Neural cell (in vitro differentiated cells): ENCODE measurements around the gene ARHGAP5. TPM values are rescaled to one million over a fixed set of nuclear protein-coding genes. Genes with fewer than 3 reads are reported as not detected.

Source experiments
- H2AFZ ChIP-seq: fragments of 200-600, 300-800 bp; sonication (generic), shearing (Covaris generic); 2 replicates; pipeline ENCODE4 v1.6.0; 2014; ENCODE audit warnings: low read depth, mild to moderate bottlenecking, antibody characterized with exemption, low read length, moderate library complexity
- H3F3A ChIP-seq: fragments of 200-600 bp; shearing (Covaris generic); 2 replicates; pipeline ENCODE4 v1.6.1; 2016; ENCODE audit warnings: mild to moderate bottlenecking, moderate library complexity, mixed read lengths, antibody characterized with exemption, low read length; ENCODE audit not compliant: insufficient read depth, poor library complexity, severe bottlenecking
- H3K27ac ChIP-seq: fragments of 200-600, 300-800 bp; sonication (generic), shearing (Covaris generic); 2 replicates; pipeline ENCODE4 v1.5.1; 2014; ENCODE audit warnings: mild to moderate bottlenecking, low read length, moderate library complexity
- H3K27me3 ChIP-seq: fragments of 300-800, 200-600 bp; sonication (generic), shearing (Covaris generic); 2 replicates; pipeline ENCODE4 v1.6.0; 2014; ENCODE audit warnings: mild to moderate bottlenecking, low read depth, low read length, moderate library complexity; ENCODE audit not compliant: insufficient read depth
- H3K36me3 ChIP-seq: fragments of 300-800, 200-600 bp; sonication (generic), shearing (Covaris generic); 2 replicates; pipeline ENCODE4 v1.5.1; 2014; ENCODE audit warnings: mild to moderate bottlenecking, antibody characterized with exemption, low read length, moderate library complexity; ENCODE audit not compliant: insufficient read depth
- H3K4me2 ChIP-seq: fragments of 300-800, 200-600 bp; sonication (generic), shearing (Covaris generic); 2 replicates; pipeline ENCODE4 v1.6.0; 2014; ENCODE audit warnings: mild to moderate bottlenecking, low read length
- H3K4me3 ChIP-seq: fragments of 300-800, 200-600 bp; sonication (generic), shearing (Covaris generic); 2 replicates; pipeline ENCODE4 v1.5.1; 2014; ENCODE audit warnings: mild to moderate bottlenecking, low read length, moderate library complexity
- H3K79me2 ChIP-seq: fragments of 200-600 bp; shearing (Covaris generic); replicated peaks from 2 replicates; pipeline ENCODE4 v1.6.0; 2014; ENCODE audit warnings: mild to moderate bottlenecking, low read length, moderate library complexity; ENCODE audit not compliant: insufficient read depth
- H3K9ac ChIP-seq: fragments of 300-800, 200-600 bp; sonication (generic), shearing (Covaris generic); 2 replicates; pipeline ENCODE4 v1.6.1; 2016; ENCODE audit warnings: mild to moderate bottlenecking, low read length, mixed read lengths
- H3K9me2 ChIP-seq: fragments of 200-600 bp; shearing (Covaris generic); 2 replicates; pipeline ENCODE4 v1.6.1; 2016; ENCODE audit warnings: mild to moderate bottlenecking, low read length, mixed read lengths; ENCODE audit not compliant: insufficient read depth
- H3K9me3 ChIP-seq: fragments of 200-600, 300-800 bp; sonication (generic), shearing (Covaris generic); 2 replicates; pipeline ENCODE4 v1.6.1; 2016; ENCODE audit warnings: mild to moderate bottlenecking, mixed run types, low read length, moderate library complexity, mixed read lengths
- H4K20me1 ChIP-seq: fragments of 200-600 bp; shearing (Covaris generic); 2 replicates; pipeline ENCODE4 v1.6.1; 2016; ENCODE audit warnings: mild to moderate bottlenecking, mixed run types; ENCODE audit not compliant: insufficient read depth
- CTCF ChIP-seq: fragments of 450-650 bp; IDR thresholded peaks from 2 replicates; pipeline ENCODE4 v1.5.1; 2014; ENCODE audit warnings: antibody characterized with exemption, mild to moderate bottlenecking, moderate library complexity; ENCODE audit not compliant: poor library complexity, severe bottlenecking
- EP300 ChIP-seq: fragments of 450-650 bp; conservative IDR thresholded peaks from 2 replicates; pipeline ENCODE4 v1.6.1; 2014; ENCODE audit warnings: antibody characterized with exemption, mild to moderate bottlenecking, moderate library complexity; ENCODE audit not compliant: poor library complexity, severe bottlenecking
- EZH2 ChIP-seq: fragments of 200-600, 300-800 bp; shearing (Covaris generic), sonication (generic); IDR thresholded peaks from 2 replicates; pipeline ENCODE4 v1.6.1; 2014; ENCODE audit warnings: antibody characterized with exemption, low read length, borderline replicate concordance, mild to moderate bottlenecking; ENCODE audit not compliant: insufficient read depth, poor library complexity, severe bottlenecking
- MXI1 ChIP-seq: fragments of 450-650 bp; conservative IDR thresholded peaks from 2 replicates; pipeline ENCODE4 v1.6.1; 2014; ENCODE audit warnings: antibody characterized with exemption, mild to moderate bottlenecking; ENCODE audit not compliant: poor library complexity, severe bottlenecking
- POLR2AphosphoS5 ChIP-seq: IDR thresholded peaks from 2 replicates; pipeline ENCODE4 v1.6.1; 2012
- RAD21 ChIP-seq: fragments of 450-650 bp; conservative IDR thresholded peaks from 2 replicates; pipeline ENCODE4 v1.6.1; 2014; ENCODE audit warnings: antibody characterized with exemption, mild to moderate bottlenecking, moderate library complexity
- REST ChIP-seq: IDR thresholded peaks from 2 replicates; pipeline ENCODE4 v1.6.1; 2012; ENCODE audit warnings: borderline replicate concordance
- SMC3 ChIP-seq: fragments of 450-650 bp; conservative IDR thresholded peaks from 2 replicates; pipeline ENCODE4 v1.6.1; 2014; ENCODE audit warnings: antibody characterized with exemption, mild to moderate bottlenecking, moderate library complexity; ENCODE audit not compliant: poor library complexity
- TAF1 ChIP-seq: IDR thresholded peaks from 2 replicates; pipeline ENCODE4 v1.6.1; 2012; ENCODE audit warnings: low read depth
- polyA plus RNA-seq: library from polyadenylated mRNA; depleted of rRNA; stranded (reverse); fragments of >200 nt; gene quantifications from 2 replicates; pipeline ENCODE4 v1.2.3, GENCODE V29; 2014

The ARHGAP5 gene
- polyA plus RNA-seq, 1 donor from 2014 or later, result 32.2 TPM

DNA sequence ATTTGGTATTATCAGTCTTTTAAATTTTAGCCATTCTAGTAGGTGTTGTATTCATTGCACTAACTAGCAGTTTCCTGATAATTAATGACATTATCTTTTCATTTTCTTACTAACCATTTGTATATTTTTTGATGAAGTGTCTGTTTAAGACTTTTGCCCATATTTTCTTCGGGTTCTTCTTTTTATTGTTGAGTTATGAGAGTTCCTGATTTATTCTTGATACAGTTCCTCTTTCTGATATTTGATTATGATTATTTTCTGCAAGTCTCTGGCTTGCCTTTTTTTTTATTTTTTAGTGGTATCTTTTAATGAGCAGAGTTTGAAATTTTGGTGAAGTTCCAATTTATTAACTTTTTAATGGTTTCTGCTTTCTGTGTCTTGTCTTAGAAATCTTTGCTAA is 118.5 kb downstream of the ARHGAP5 start:
- Histone ChIP-seq H4K20me1 (no peaks in the 10 kb centered on the region), H3K9me2 (no peaks in the 10 kb centered on the region), H3F3A (no peaks in the 10 kb centered on the region), H3K4me3 (no peak overlapping the region), H3K79me2 (no peaks in the 10 kb centered on the region), H3K36me3 (no peaks in the 10 kb centered on the region), H3K27me3 (no peaks in the 10 kb centered on the region), H3K9ac (no peak overlapping the region), H3K4me2 (no peak overlapping the region), H3K27ac (no peak overlapping the region), H2AFZ (no peak overlapping the region), H3K9me3 (no peaks in the 10 kb centered on the region)
- TF ChIP-seq MXI1, result no peak
- no peak for TF ChIP-seq POLR2AphosphoS5
- TF ChIP-seq CTCF, result no peak
- no peak for TF ChIP-seq EZH2
- no peak for TF ChIP-seq REST
- TF ChIP-seq EP300, result no peak
- no peak for TF ChIP-seq TAF1
- TF ChIP-seq SMC3, result no peak
- no peak for TF ChIP-seq RAD21

GRCh38 chr14:32197919-32198318 is 120.8 kb downstream of the ARHGAP5 start:
- no peak overlapping the region for H3K4me3 ChIP-seq
- no peaks in the 10 kb centered on the region for H3K79me2 ChIP-seq
- H3K9me3 ChIP-seq, result no peaks in the 10 kb centered on the region
- no peaks in the 10 kb centered on the region for H3K9me2 ChIP-seq
- H3K36me3 ChIP-seq, result no peaks in the 10 kb centered on the region
- no peak overlapping the region for H3K9ac ChIP-seq
- no peak overlapping the region for H3K4me2 ChIP-seq
- TF ChIP-seq CTCF (no peak), TAF1 (no peak), SMC3 (no peak), POLR2AphosphoS5 (no peak), REST (no peak), EZH2 (no peak), MXI1 (no peak)
- no peaks in the 10 kb centered on the region for H4K20me1 ChIP-seq
- H3K27ac ChIP-seq, result no peak overlapping the region
- H2AFZ ChIP-seq, result no peak overlapping the region
- H3K27me3 ChIP-seq, result no peaks in the 10 kb centered on the region
- H3F3A ChIP-seq, result peaks cover 8% of the 10 kb centered on the region
